PC-3 (cell line): Measurements from ENCODE around the gene SLC6A6. TPM values are rescaled to one million over a fixed set of nuclear protein-coding genes. Genes with fewer than 3 reads are reported as not detected.

ENCODE experiments used
- ATAC-seq: fragments of 200-7000 bp; cut with Tn5 transposase; 2 replicates; pipeline ENCODE4 v1.9.1; 2020; ENCODE audit warnings: mild to moderate bottlenecking, moderate library complexity
- BruUV-seq: library from RNA; stranded (reverse); fragments of 400-500 nt; replicated peaks from 2 replicates; lab custom pipeline; 2021; lab: Mats Ljungman, UMichigan
- CTCF ChIA-PET: fragments of 300-600 bp; sonication (Branson Sonifier 250); formaldehyde crosslinking; loops from one replicate; lab custom pipeline; 2022; ENCODE audit warnings: antibody characterized with exemption; lab: Charles Lee
- POLR2A ChIA-PET: fragments of 300-600 bp; sonication (Branson Sonifier 250); formaldehyde crosslinking; loops from one replicate; lab custom pipeline; 2022; ENCODE audit warnings: antibody characterized with exemption; ENCODE audit not compliant: unreplicated experiment; lab: Charles Lee
- DNase-seq: peaks from one replicate; pipeline ENCODE4 v3.0.0-alpha.2; 2015
- H2AFZ ChIP-seq: fragments of 300-600 bp; sonication (generic); 2 replicates; pipeline ENCODE4 v1.6.0; 2016; ENCODE audit warnings: antibody characterized with exemption, low read length
- H3F3A ChIP-seq: fragments of 300-600 bp; sonication (generic); one replicate; pipeline ENCODE4 v1.6.0; 2017; ENCODE audit warnings: antibody characterized with exemption, low read length, control low read depth, mild to moderate bottlenecking; ENCODE audit not compliant: unreplicated experiment
- H3K27ac ChIP-seq: fragments of 300-600 bp; sonication (generic); 2 replicates; pipeline ENCODE4 v1.5.1; 2016; ENCODE audit warnings: mild to moderate bottlenecking, low read length
- H3K27me3 ChIP-seq: fragments of 300-600 bp; sonication (generic); 2 replicates; pipeline ENCODE4 v1.6.1; 2016; ENCODE audit warnings: low read length, mixed read lengths
- H3K36me3 ChIP-seq: fragments of 300-600 bp; sonication (generic); 2 replicates; pipeline ENCODE4 v1.6.1; 2016; ENCODE audit warnings: low read depth, mixed run types, low read length, mixed read lengths
- H3K4me1 ChIP-seq: fragments of 300-600 bp; sonication (generic); 2 replicates; pipeline ENCODE4 v1.5.1; 2016; ENCODE audit warnings: low read length; ENCODE audit not compliant: insufficient read depth
- H3K4me2 ChIP-seq: fragments of 300-600 bp; sonication (generic); 2 replicates; pipeline ENCODE4 v1.6.0; 2016; ENCODE audit warnings: low read length
- H3K4me3 ChIP-seq: fragments of 300-600 bp; sonication (generic); 2 replicates; pipeline ENCODE4 v1.5.1; 2016; ENCODE audit warnings: mild to moderate bottlenecking, low read length, mixed read lengths
- H3K79me2 ChIP-seq: fragments of 300-600 bp; sonication (generic); 2 replicates; pipeline ENCODE4 v1.6.1; 2017; ENCODE audit warnings: low read length, mixed read lengths
- H3K9ac ChIP-seq: fragments of 300-600 bp; sonication (generic); 2 replicates; pipeline ENCODE4 v1.6.0; 2016; ENCODE audit warnings: mild to moderate bottlenecking, low read length
- H3K9me2 ChIP-seq: fragments of 300-600 bp; sonication (generic); replicated peaks from 2 replicates; pipeline ENCODE4 v1.6.1; 2016; ENCODE audit warnings: mixed run types, low read length, mixed read lengths
- H3K9me3 ChIP-seq: fragments of 300-600 bp; sonication (generic); 2 replicates; pipeline ENCODE4 v1.6.1; 2016; ENCODE audit warnings: low read length, mixed read lengths
- H4K20me1 ChIP-seq: fragments of 300-600 bp; sonication (generic); 2 replicates; pipeline ENCODE4 v1.6.1; 2016; ENCODE audit warnings: low read length, mixed read lengths
- EZH2 ChIP-seq: fragments of 300-600 bp; sonication (generic); IDR thresholded peaks from one replicate; pipeline ENCODE4 v1.6.1; 2017; ENCODE audit warnings: antibody characterized with exemption, mild to moderate bottlenecking, low read length; ENCODE audit not compliant: unreplicated experiment
- EZH2phosphoT487 ChIP-seq: fragments of 300-600 bp; sonication (generic); IDR thresholded peaks from 2 replicates; pipeline ENCODE4 v1.6.1; 2018; ENCODE audit warnings: mild to moderate bottlenecking, antibody characterized with exemption, low read length, borderline replicate concordance
- intact Hi-C: fragments of 100-400 bp; cut with micrococcal nuclease; formaldehyde crosslinking; loops from 2 replicates; pipeline ENCODE4 v1.9.0; 2023
- total RNA-seq: library from RNA; depleted of rRNA; stranded (reverse); fragments of >200 nt; gene quantifications from 2 replicates; pipeline ENCODE4 v1.2.3, GENCODE V29; 2014
- TF ChIP-seq, protein P1 (sequence below): fragments of 300-600 bp; sonication (generic); conservative IDR thresholded peaks from 2 replicates; pipeline ENCODE4 v1.5.1; 2017; ENCODE audit warnings: antibody characterized with exemption, low read depth, mild to moderate bottlenecking, low read length

The SLC6A6 gene
- total RNA-seq, 1 experiment from 2014 or later, result 28.1 TPM

- Histone ChIP-seq H3K36me3 (peaks cover 9% of the 10 kb centered on the region), H3K79me2 (no peaks in the 10 kb centered on the region), H4K20me1 (no peaks in the 10 kb centered on the region), H3K9me3 (no peaks in the 10 kb centered on the region), H3K27ac (peak overlapping the region; percentile 80), H3K27me3 (no peaks in the 10 kb centered on the region), H3K9me2 (no peaks in the 10 kb centered on the region), H3K4me1 (peaks cover 19% of the 10 kb centered on the region), H2AFZ (no peak overlapping the region), H3K4me3 (no peak overlapping the region), H3K4me2 (no peak overlapping the region), H3F3A (no peaks in the 10 kb centered on the region), H3K9ac (no peak overlapping the region)
- DNase-seq (no peak), ATAC-seq (no peak)
- no peak for TF ChIP-seq EZH2phosphoT487
- no TSS peak for BruUV-seq
- intact Hi-C loops, result no loop called here
- ChIA-PET CTCF (no interaction called here), POLR2A (no interaction called here)
Observed at GRCh38 chr3:14471690-14472089, 69.3 kb downstream of the SLC6A6 start.

- ChIA-PET CTCF (interaction anchor here (0.6 kb wide), 1 partner anchor 212 kb away, joined by 4 read pairs; no protein-coding TSS in a partner anchor), POLR2A (interaction anchor here (0.6 kb wide), 1 partner anchor 270 kb away, joined by 3 read pairs; no protein-coding TSS in a partner anchor)
- intact Hi-C loops, result no loop called here
- no peaks in the 10 kb centered on the region for H3K9me2 ChIP-seq
- peak overlapping the region; percentile 57 for H3K4me2 ChIP-seq
- peak overlapping the region; percentile 80 for H3K27ac ChIP-seq
- no TSS peak for BruUV-seq
- no peak overlapping the region for H3K4me3 ChIP-seq
- no peaks in the 10 kb centered on the region for H3K27me3 ChIP-seq
- H3F3A ChIP-seq, result no peaks in the 10 kb centered on the region
- H3K4me1 ChIP-seq, result peaks cover 19% of the 10 kb centered on the region
- no peaks in the 10 kb centered on the region for H3K79me2 ChIP-seq
- peak; percentile 92 for DNase-seq
- no peaks in the 10 kb centered on the region for H3K9me3 ChIP-seq
- peaks cover 16% of the 10 kb centered on the region for H3K36me3 ChIP-seq
- no peak for TF ChIP-seq EZH2
- TF ChIP-seq EZH2phosphoT487, result no peak
- TF ChIP-seq, protein P1, sequence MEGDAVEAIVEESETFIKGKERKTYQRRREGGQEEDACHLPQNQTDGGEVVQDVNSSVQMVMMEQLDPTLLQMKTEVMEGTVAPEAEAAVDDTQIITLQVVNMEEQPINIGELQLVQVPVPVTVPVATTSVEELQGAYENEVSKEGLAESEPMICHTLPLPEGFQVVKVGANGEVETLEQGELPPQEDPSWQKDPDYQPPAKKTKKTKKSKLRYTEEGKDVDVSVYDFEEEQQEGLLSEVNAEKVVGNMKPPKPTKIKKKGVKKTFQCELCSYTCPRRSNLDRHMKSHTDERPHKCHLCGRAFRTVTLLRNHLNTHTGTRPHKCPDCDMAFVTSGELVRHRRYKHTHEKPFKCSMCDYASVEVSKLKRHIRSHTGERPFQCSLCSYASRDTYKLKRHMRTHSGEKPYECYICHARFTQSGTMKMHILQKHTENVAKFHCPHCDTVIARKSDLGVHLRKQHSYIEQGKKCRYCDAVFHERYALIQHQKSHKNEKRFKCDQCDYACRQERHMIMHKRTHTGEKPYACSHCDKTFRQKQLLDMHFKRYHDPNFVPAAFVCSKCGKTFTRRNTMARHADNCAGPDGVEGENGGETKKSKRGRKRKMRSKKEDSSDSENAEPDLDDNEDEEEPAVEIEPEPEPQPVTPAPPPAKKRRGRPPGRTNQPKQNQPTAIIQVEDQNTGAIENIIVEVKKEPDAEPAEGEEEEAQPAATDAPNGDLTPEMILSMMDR, result no peak
- H4K20me1 ChIP-seq, result no peaks in the 10 kb centered on the region
- ATAC-seq, result peak; percentile 99
- H2AFZ ChIP-seq, result no peak overlapping the region
- peak overlapping the region; percentile 43 for H3K9ac ChIP-seq
Observed at GRCh38 chr3:14472471-14473351, 70.3 kb downstream of the SLC6A6 start.

DNA sequence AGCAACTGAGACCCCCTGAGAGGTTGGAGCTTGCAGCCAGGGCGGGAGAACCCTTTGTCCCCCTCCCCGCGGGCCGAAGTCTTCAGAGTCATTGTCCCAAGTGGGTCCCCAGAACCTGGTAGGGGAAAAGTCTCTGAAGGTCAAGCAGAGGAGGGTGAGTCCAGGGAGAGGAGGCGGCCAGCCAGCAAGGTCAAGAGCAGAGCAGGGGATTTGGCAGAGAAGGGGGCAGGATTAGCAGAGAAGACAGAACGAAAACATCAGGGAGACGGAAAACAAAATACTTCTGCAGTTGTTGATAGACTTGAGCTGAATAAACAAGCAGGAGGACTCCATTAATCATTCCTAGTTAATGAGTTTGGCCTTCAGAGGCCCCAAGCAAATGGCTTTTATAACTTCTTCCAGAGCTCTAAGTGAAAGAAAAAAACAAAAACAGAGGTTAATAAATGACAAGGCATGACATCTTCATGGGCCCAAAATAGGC is 71.0 kb downstream of the SLC6A6 start:
- H3K27ac ChIP-seq, result peak overlapping the region; percentile 80
- CTCF ChIA-PET, result no interaction called here

More for the DNA sequence above, 71.0 kb downstream of the SLC6A6 start:
- no peaks in the 10 kb centered on the region for H3K9me2 ChIP-seq
- DNase-seq, result no peak
- no peak overlapping the region for H2AFZ ChIP-seq
- no peaks in the 10 kb centered on the region for H3K9me3 ChIP-seq
- no peaks in the 10 kb centered on the region for H3K79me2 ChIP-seq
- no peaks in the 10 kb centered on the region for H4K20me1 ChIP-seq
- H3K27me3 ChIP-seq, result no peaks in the 10 kb centered on the region
- H3K4me2 ChIP-seq, result peak overlapping the region; percentile 57
- BruUV-seq, result no TSS peak
- peaks cover 18% of the 10 kb centered on the region for H3K36me3 ChIP-seq
- TF ChIP-seq EZH2 (no peak), EZH2phosphoT487 (no peak)
- TF ChIP-seq, protein P1, result no peak
- POLR2A ChIA-PET, result no interaction called here
- H3K4me1 ChIP-seq, result peaks cover 19% of the 10 kb centered on the region
- intact Hi-C loops, result no loop called here
- H3F3A ChIP-seq, result no peaks in the 10 kb centered on the region
- no peak for ATAC-seq
- H3K9ac ChIP-seq, result peak overlapping the region; percentile 43; the same call in 1 of the 2 replicates
- H3K4me3 ChIP-seq, result no peak overlapping the region
